Measurements from ENCODE around the gene LPAR4. TPM values are rescaled to one million over a fixed set of nuclear protein-coding genes. Genes with fewer than 3 reads are reported as not detected.

The LPAR4 gene
- total RNA-seq, 1 experiment from 2014 or later, result 6.4 TPM

GRCh38 chrX:78725287-78725686 is 22.2 kb upstream of the LPAR4 start:
- Histone ChIP-seq H3K14ac (ENCODE audit: insufficient read depth, low read length) (no peak overlapping the region), H3K27me3 (ENCODE audit: insufficient read depth, low read length) (no peaks in the 10 kb centered on the region), H4K8ac (replicated peaks; ENCODE audit: insufficient read length, low read depth, low read length) (no peak overlapping the region), H3K79me1 (ENCODE audit: insufficient read depth, low read depth, low read length, poor library complexity, severe bottlenecking) (no peaks in the 10 kb centered on the region), H3K9me3 (ENCODE audit: control insufficient read depth, low read depth, low read length) (no peaks in the 10 kb centered on the region), H2AFZ (ENCODE audit: low read length) (no peak overlapping the region), H3K9ac (ENCODE audit: extremely low read depth, insufficient read length, low read length) (no peak overlapping the region), H3K18ac (ENCODE audit: insufficient read length, low read depth, low read length) (no peak overlapping the region), H3K23ac (ENCODE audit: insufficient read length, low read depth, low read length) (no peak overlapping the region), H3K4me1 (ENCODE audit: insufficient read depth, low read length) (no peaks in the 10 kb centered on the region), H3T11ph (ENCODE audit: low read length) (no peak overlapping the region), H4K20me1 (ENCODE audit: control insufficient read depth, insufficient read depth, insufficient read length) (no peaks in the 10 kb centered on the region), H2BK20ac (ENCODE audit: low read depth, low read length, poor library complexity, severe bottlenecking) (no peak overlapping the region), H3K56ac (ENCODE audit: insufficient read length, low read depth, low read length) (no peak overlapping the region), H3K23me2 (ENCODE audit: insufficient read length, low read depth, low read length, poor library complexity, severe bottlenecking) (no peaks in the 10 kb centered on the region), H4K91ac (ENCODE audit: insufficient read length, low read depth, low read length) (no peak overlapping the region), H2BK5ac (ENCODE audit: insufficient read length, low read length) (no peak overlapping the region), H3K79me2 (ENCODE audit: insufficient read depth, low read length) (no peaks in the 10 kb centered on the region), H2BK12ac (ENCODE audit: insufficient read length, low read depth, low read length) (no peak overlapping the region), H3K4ac (ENCODE audit: low read depth, low read length) (no peak overlapping the region), H3K27ac (ENCODE audit: insufficient read length, low read depth, low read length) (no peak overlapping the region), H2BK15ac (ENCODE audit: low read depth, low read length) (no peak overlapping the region), H4K5ac (ENCODE audit: insufficient read length, low read depth, low read length) (no peak overlapping the region), H2BK120ac (ENCODE audit: low read depth, low read length, poor library complexity, severe bottlenecking) (no peak overlapping the region), H2AK5ac (ENCODE audit: insufficient read length, low read length) (no peak overlapping the region), H3K4me2 (ENCODE audit: insufficient read depth, insufficient read length, low read length) (no peak overlapping the region)
- no peak overlapping the region for H3K27ac Mint-ChIP-seq
- peaks cover 63 to 66% of the 10 kb centered on the region in 2 experiments for H3K9me3 Mint-ChIP-seq
- H3K27me3 Mint-ChIP-seq (ENCODE audit: low read depth), result no peaks in the 10 kb centered on the region; the same call in 1 of the 2 replicates
- WGBS (ENCODE audit: extremely low coverage, insufficient read length, low lambda C conversion rate), result no CpG with 5 or more reads among the region's 2 CpGs
- DNase-seq, result no peak
- no peak overlapping the region for H3K4me3 Mint-ChIP-seq
- H3K36me3 Mint-ChIP-seq (ENCODE audit: insufficient read depth in 1 of 3, low read depth in 3 of 3), result peaks cover 0 to 2% (median 0%) of the 10 kb centered on the region in 3 experiments; a peak in 1 of 7 replicates
- no peaks in the 10 kb centered on the region for H3K4me1 Mint-ChIP-seq
- TF ChIP-seq CTCF (conservative IDR thresholded peaks at IDR 0.05), result no peak
